ENCODE measurements around the gene PPP1CC. TPM values are rescaled to one million over a fixed set of nuclear protein-coding genes. Genes with fewer than 3 reads are reported as not detected.

PPP1CC gene
- total RNA-seq, 2 donors from 2014 or later, result 99.5 to 199 TPM

GRCh38 chr12:110763583-110763982 lies 20.9 kb upstream of the PPP1CC start:
- no peak for DNase-seq (ENCODE audit: low spot score)
- Histone ChIP-seq H3K4me1 (no peaks in the 10 kb centered on the region), H3K4me3 (no peak overlapping the region), H3K27ac (no peak overlapping the region), H3K36me3 (no peaks in the 10 kb centered on the region), H3K9me3 (no peaks in the 10 kb centered on the region), H3K27me3 (no peaks in the 10 kb centered on the region)
- TF ChIP-seq, protein P1, sequence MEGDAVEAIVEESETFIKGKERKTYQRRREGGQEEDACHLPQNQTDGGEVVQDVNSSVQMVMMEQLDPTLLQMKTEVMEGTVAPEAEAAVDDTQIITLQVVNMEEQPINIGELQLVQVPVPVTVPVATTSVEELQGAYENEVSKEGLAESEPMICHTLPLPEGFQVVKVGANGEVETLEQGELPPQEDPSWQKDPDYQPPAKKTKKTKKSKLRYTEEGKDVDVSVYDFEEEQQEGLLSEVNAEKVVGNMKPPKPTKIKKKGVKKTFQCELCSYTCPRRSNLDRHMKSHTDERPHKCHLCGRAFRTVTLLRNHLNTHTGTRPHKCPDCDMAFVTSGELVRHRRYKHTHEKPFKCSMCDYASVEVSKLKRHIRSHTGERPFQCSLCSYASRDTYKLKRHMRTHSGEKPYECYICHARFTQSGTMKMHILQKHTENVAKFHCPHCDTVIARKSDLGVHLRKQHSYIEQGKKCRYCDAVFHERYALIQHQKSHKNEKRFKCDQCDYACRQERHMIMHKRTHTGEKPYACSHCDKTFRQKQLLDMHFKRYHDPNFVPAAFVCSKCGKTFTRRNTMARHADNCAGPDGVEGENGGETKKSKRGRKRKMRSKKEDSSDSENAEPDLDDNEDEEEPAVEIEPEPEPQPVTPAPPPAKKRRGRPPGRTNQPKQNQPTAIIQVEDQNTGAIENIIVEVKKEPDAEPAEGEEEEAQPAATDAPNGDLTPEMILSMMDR (IDR thresholded peaks at IDR 0.05), result no peak

GRCh38 chr12:110762891-110763290 lies 20.2 kb upstream of the PPP1CC start:
- no peak for DNase-seq (ENCODE audit: low spot score)
- Histone ChIP-seq H3K27me3 (no peaks in the 10 kb centered on the region), H3K27ac (no peak overlapping the region), H3K4me1 (no peaks in the 10 kb centered on the region), H3K4me3 (no peak overlapping the region), H3K9me3 (no peaks in the 10 kb centered on the region), H3K36me3 (no peaks in the 10 kb centered on the region)
- TF ChIP-seq, protein P1 (IDR thresholded peaks at IDR 0.05), result no peak

- no peaks in the 10 kb centered on the region for H3K36me3 ChIP-seq
- TF ChIP-seq, protein P1 (IDR thresholded peaks at IDR 0.05), result no peak
- no peaks in the 10 kb centered on the region for H3K27me3 ChIP-seq
- no peaks in the 10 kb centered on the region for H3K9me3 ChIP-seq
- no peak overlapping the region for H3K4me3 ChIP-seq
- no peak overlapping the region for H3K27ac ChIP-seq
- H3K4me1 ChIP-seq, result no peaks in the 10 kb centered on the region
- no peak for DNase-seq (ENCODE audit: low spot score)
Observed at GRCh38 chr12:110760204-110760609, 17.5 kb upstream of the PPP1CC start.

GRCh38 chr12:110758922-110759321 lies 16.2 kb upstream of the PPP1CC start:
- TF ChIP-seq, protein P1 (IDR thresholded peaks at IDR 0.05), result no peak
- H3K36me3 ChIP-seq, result no peaks in the 10 kb centered on the region
- H3K27ac ChIP-seq, result no peak overlapping the region
- no peaks in the 10 kb centered on the region for H3K27me3 ChIP-seq
- no peaks in the 10 kb centered on the region for H3K4me1 ChIP-seq
- no peaks in the 10 kb centered on the region for H3K9me3 ChIP-seq
- H3K4me3 ChIP-seq, result no peak overlapping the region
- DNase-seq (ENCODE audit: low spot score), result no peak

- H3K27me3 ChIP-seq, result no peaks in the 10 kb centered on the region
- no peaks in the 10 kb centered on the region for H3K4me1 ChIP-seq
- H3K9me3 ChIP-seq, result no peaks in the 10 kb centered on the region
- no peak for DNase-seq (ENCODE audit: low spot score)
- TF ChIP-seq, protein P1 (IDR thresholded peaks at IDR 0.05), result no peak
- H3K4me3 ChIP-seq, result no peak overlapping the region
- H3K36me3 ChIP-seq, result no peaks in the 10 kb centered on the region
- no peak overlapping the region for H3K27ac ChIP-seq
Observed at GRCh38 chr12:110756611-110757010, 13.9 kb upstream of the PPP1CC start.

DNA sequence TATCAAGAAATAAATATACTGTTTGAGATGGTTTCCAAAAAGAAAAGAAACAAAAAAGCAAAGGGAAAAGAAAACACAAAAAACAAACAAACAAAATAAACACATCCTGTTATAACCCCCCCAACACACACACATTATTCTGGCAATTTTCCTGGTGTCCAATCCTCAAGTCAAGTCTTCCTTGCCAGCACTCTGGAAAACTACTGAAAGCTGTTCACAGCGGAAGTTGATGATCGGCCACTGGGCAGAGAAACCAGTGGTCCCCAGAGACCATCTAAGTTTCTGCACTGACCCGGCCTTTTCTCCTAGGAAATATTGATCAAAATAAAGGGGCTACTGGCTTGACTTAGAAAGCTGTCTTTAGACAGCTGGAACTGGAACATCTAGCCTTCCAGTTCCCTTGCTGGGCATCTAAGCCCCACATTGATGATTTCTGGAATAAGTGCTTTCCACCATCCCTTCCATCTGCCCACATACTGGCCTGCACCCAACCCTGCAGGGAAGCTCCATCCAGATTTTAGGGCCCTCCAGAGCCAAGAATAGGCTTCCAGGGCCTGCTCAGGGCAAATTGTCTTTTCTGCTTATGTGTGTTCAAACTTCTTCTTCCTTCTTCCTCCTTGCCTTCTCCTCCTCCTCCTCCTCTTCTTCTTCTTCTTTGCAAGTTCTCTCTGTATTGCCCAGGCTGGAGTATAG lies 11.6 kb upstream of the PPP1CC start:
- Histone ChIP-seq H3K27me3 (no peaks in the 10 kb centered on the region), H3K4me3 (no peak overlapping the region), H3K4me1 (no peaks in the 10 kb centered on the region), H3K36me3 (no peaks in the 10 kb centered on the region), H3K9me3 (no peaks in the 10 kb centered on the region), H3K27ac (no peak overlapping the region)
- no peak for DNase-seq (ENCODE audit: low spot score)
- TF ChIP-seq, protein P1 (IDR thresholded peaks at IDR 0.05), result no peak
